AG04449 (cell line): Measurements from ENCODE around the gene ZC3H7A.
"Not testable (repeated sequence)": the region's sequence is repeated elsewhere in the genome, so short reads cannot be mapped to it uniquely, and the experiment has no call there.

ENCODE experiments used
- CTCF ChIA-PET: fragments of 350-600 bp; formaldehyde crosslinking; extraction: SDS; loops from one replicate; lab custom pipeline; 2021; ENCODE audit warnings: antibody characterized with exemption; lab: Yijun Ruan, JAX
- POLR2A ChIA-PET: fragments of 400-600, 350-600 bp; formaldehyde crosslinking; extraction: SDS; loops from one replicate; lab custom pipeline; 2020; ENCODE audit warnings: antibody characterized with exemption, inconsistent platforms; lab: Yijun Ruan, JAX
- DNase-seq: peaks from one replicate; pipeline ENCODE4 v3.0.0-alpha.2; 2010; ENCODE audit warnings: low read depth, low spot score
- H3K4me3 ChIP-seq: 2 replicates; pipeline ENCODE4 v1.5.1; 2011; ENCODE audit warnings: low read depth, mild to moderate bottlenecking, control low read depth, low read length
- TF ChIP-seq, protein P1 (sequence below): IDR thresholded peaks from one replicate; pipeline ENCODE4 v1.5.1; 2011; ENCODE audit warnings: mild to moderate bottlenecking, moderate library complexity, low read length, control low read depth, inconsistent platforms; ENCODE audit not compliant: insufficient read depth; ENCODE audit errors: missing control alignments

Gene ZC3H7A

DNA sequence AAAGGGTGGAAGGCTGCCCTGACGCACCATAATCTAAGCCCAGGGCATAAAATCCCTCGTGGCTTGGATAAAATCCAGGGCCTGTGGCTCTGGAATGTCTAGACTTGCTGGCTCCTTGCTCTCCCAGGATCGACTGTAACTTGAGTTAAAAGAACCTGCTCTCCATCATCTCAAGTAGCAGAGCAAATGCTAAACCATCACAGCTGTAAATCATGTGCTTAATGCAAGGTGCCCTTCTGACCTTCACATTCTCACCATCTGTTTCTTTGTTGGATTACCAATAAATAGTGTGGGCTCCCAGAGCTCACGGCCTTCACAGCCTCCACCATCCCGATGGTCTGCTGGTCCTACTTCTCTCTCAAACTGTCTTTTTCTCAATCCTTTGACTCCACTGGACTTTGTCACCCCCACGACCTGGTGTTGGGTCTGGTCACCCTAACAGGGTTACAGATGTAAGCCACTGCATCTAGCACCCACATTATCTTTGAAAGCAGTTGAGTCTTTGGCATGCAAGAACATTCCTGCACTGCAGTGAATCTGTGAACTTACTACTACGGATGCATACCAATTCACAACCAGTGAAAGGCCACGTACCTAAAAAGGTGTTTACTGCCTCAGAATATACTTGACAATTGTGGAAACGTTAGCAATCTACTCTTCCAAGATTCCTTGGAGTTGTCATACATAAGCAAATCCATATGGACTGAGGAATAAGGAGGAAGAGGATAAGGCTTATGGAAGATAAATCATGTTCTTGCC lies 39.0 kb upstream of the ZC3H7A start:
- POLR2A ChIA-PET: interaction anchor here (1.0 kb wide), 1 partner anchor 39 kb away, joined by 5 read pairs; no protein-coding TSS in a partner anchor
- no peak for DNase-seq
- TF ChIP-seq, protein P1, sequence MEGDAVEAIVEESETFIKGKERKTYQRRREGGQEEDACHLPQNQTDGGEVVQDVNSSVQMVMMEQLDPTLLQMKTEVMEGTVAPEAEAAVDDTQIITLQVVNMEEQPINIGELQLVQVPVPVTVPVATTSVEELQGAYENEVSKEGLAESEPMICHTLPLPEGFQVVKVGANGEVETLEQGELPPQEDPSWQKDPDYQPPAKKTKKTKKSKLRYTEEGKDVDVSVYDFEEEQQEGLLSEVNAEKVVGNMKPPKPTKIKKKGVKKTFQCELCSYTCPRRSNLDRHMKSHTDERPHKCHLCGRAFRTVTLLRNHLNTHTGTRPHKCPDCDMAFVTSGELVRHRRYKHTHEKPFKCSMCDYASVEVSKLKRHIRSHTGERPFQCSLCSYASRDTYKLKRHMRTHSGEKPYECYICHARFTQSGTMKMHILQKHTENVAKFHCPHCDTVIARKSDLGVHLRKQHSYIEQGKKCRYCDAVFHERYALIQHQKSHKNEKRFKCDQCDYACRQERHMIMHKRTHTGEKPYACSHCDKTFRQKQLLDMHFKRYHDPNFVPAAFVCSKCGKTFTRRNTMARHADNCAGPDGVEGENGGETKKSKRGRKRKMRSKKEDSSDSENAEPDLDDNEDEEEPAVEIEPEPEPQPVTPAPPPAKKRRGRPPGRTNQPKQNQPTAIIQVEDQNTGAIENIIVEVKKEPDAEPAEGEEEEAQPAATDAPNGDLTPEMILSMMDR: no peak
- H3K4me3 ChIP-seq: no peak overlapping the region
- CTCF ChIA-PET: interaction anchor here (1.0 to 3.2 kb wide), 4 partner anchors 8 to 232 kb away, joined by 3 to 14 read pairs (median 6); partner anchors contain the start of gene ZC3H7A

DNA sequence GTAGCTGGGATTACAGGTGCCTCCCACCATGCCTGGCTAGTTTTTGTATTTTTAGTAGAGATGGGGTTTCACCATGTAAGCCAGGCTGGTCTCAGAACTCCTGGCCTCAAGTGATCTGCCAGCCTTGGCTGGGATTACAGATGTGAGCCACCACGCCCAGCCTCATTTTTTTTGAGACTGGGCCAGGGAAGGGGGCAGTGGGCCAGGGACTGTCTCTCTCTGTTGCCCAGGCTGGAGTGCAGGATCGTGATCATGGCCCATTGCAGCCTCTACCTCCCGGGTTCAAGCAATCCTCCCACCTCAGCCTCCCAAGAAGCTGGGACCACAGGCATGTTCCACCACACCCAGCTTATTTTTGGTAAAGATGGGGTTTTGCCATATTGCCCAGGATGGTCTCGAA lies 38.3 kb upstream of the ZC3H7A start:
- ChIA-PET POLR2A (interaction anchor here (1.1 kb wide), 1 partner anchor 38 kb away, joined by 4 read pairs; the partner anchor contains the start of gene ZC3H7A), CTCF (interaction anchor here (1.2 to 3.2 kb wide), 4 partner anchors 9 to 233 kb away, joined by 3 to 14 read pairs (median 6); partner anchors contain the start of gene ZC3H7A)
- TF ChIP-seq, protein P1: no peak
- DNase-seq: no peak
- no peak overlapping the region for H3K4me3 ChIP-seq

DNA sequence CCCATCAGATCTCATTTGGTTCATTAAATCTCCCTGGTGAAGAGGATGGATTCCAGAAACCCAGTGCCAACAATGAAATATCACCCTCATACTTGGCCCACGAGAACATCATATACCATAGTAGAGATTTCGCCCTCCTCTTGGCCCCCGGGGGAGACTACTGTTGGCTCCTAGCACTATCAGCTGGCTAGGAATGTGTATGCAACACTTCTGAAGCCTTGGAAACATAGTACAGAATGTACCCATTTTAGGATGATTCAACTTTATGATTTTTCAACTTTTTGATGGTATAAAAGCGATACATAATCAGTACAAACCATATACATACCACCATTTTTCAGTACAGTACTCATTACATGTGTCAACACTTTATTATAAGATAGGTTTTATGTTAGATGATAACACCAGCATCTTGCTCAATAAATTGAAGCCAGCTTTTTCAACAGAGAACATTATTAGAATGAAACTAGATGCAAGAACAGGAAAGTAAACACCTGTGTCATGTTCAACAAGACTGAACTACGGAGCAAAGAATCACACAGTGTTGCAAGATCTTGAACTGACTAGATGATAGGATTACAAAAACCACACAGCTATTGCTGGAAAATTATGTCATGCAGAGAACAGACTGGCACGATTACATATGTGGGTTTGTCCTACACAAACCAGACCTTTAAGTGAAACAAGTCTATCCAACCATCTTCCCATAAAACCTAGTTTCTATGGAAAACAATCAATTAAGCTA lies 37.1 kb upstream of the ZC3H7A start:
- no peak overlapping the region for H3K4me3 ChIP-seq
- POLR2A ChIA-PET: interaction anchor here (0.6 to 0.7 kb wide), 2 partner anchors 58 to 895 kb away, joined by 3 read pairs; no protein-coding TSS in a partner anchor
- CTCF ChIA-PET: interaction anchor here (0.6 to 3.2 kb wide), 4 partner anchors 8 to 234 kb away, joined by 3 to 14 read pairs (median 6); partner anchors contain the start of gene ZC3H7A
- no peak for DNase-seq
- TF ChIP-seq, protein P1: no peak

DNA sequence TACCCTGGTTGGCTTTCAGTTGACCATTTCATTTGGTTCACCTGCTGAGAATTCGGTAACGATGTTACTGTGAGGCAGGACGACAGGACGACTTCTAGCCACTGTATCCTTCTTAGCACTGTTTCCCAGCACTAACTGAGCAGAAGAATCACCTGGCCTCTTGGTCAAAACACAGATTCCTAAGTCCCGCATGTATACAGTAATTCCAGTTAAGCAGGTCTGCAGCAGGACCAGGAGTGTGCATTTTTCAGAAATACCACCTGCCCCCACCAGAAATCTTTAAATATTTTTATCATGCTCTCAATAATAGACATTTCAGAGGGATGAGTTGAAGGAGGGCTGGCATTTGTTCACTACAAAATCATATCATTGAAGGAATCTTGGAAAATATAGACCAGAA lies 31.6 kb upstream of the ZC3H7A start:
- POLR2A ChIA-PET: no interaction called here
- DNase-seq: no peak
- TF ChIP-seq, protein P1: no peak
- no peak overlapping the region for H3K4me3 ChIP-seq
- CTCF ChIA-PET: interaction anchor here (0.8 to 1.1 kb wide), 3 partner anchors 8 to 16 kb away, joined by 3 to 5 read pairs (median 4); no protein-coding TSS in a partner anchor

DNA sequence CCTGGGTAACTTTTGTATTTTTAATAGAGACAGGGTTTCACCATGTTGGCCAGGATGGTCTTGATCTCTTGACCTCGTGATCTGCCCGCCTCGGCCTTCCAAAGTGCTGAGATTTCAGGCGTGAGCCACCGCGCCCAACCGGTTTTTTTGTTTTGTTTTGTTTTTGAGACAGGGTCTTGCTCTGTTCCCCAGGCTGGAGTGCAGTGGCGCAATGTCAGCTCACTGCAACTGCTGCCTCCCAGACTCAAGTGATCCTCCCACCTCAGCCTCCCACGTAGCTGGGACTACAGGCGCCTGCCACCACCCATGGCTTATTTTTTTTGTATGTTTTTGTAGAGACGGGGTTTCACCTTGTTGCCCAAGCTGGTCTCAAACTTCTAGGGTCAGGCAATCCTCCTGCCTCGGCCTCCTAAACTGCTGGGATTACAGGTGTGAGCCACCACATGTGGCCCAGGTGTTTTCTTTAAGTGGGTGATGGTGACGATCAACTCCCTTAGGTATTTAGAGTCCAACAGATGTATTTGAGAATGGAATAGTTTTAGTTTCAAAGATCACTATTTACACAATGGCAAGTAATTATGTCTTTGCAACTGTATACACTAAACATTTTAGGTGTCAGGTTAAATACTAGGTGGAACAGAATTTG lies 28.6 kb upstream of the ZC3H7A start:
- POLR2A ChIA-PET, H3K4me3 ChIP-seq, DNase-seq: not testable (repeated sequence)
- CTCF ChIA-PET: interaction anchor here (1.1 to 1.4 kb wide), 3 partner anchors 9 to 110 kb away, joined by 3 to 4 read pairs (median 3); no protein-coding TSS in a partner anchor

DNA sequence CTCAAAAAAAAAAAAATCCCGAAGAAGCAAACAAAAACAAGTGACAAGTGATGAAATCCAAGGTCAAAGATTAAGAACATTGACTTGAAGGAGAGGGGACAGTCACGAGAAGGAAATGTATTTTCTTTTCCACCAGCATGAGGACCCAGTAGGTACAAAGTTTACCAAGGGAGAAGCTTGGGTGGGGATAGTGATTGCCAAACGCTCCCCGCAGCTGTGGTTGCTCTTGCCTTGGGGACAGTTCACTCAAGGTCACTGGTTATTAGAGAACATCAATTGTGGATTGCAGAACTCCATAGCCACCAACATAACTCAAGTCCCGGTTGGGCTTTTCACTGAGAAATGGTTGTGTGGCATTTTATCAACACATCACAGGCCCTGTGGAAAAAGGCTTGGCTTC lies 27.3 kb upstream of the ZC3H7A start:
- CTCF ChIA-PET: no interaction called here
- TF ChIP-seq, protein P1: no peak
- H3K4me3 ChIP-seq: no peak overlapping the region
- no peak for DNase-seq
- POLR2A ChIA-PET: no interaction called here

DNA sequence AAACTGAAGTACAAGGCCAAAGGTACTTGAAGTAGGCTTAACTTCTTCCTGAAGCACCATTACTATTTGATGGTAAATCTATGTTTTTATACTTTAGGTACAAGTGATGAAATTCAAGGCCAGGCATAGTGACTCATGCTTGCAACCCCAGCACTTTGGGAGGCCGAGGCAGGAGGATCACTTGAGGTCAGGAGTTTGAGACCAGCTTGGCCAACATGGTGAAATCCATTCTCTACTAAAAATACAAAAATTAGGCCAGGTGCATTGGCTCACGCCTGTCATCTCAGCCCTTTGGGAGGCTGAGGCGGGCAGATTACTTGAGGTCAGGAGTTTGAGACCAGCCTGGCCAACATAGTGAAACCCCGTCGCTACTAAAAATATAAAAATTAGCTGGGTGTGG lies 26.6 kb upstream of the ZC3H7A start:
- POLR2A ChIA-PET, DNase-seq, H3K4me3 ChIP-seq: not testable (repeated sequence)
- CTCF ChIA-PET: interaction anchor here (0.6 kb wide), 1 partner anchor 11 kb away, joined by 3 read pairs; no protein-coding TSS in a partner anchor
